AML-193 (cell line): Measurements from ENCODE around the gene RCVRN.
"Not testable (repeated sequence)": the region's sequence is repeated elsewhere in the genome, so short reads cannot be mapped to it uniquely, and the experiment has no call there.

Experiments used
- DNase-seq, 2 experiments: peaks; one replicate each; lab custom pipeline; 2025; lab: John Stamatoyannopoulos, UW

RCVRN gene

DNA sequence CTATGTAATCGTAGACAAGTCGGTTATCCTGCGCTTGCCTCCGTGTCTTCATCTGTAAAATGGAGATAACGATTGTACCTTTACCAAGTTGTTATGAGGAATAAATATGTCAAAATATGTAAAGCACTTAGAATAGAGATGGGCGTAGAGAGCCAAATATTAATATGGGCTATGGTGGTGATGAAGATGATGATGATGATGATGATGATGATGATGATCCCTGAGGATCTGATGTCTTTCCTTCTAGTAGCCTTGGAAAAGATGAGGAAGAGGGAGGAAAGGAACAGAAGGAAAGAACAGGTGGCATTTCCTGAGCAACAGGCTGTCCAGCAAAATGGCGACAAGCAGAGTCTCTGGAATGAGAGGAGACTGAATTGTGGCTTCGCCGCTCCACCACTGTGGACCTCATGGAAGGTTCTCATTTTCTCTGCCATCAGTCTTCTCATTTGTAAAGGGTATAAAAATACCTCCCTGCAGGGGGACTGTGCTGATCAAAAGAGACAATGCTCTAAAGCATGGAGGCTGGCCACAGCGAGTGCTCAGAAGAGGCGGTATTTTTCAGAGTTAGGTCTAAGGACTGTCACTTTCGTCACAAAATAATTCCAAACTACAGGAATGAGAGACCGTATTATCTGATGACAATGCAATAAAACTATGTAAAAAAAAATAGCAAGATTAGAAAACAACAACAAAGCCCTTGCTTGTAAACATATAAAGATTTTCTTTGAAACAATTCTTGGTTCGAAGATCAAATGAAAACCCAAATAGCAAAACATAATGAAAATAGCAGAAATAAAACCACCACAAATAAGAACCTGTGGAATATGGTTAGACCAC is 17.2 kb upstream of the RCVRN start:
- no peak for DNase-seq

DNA sequence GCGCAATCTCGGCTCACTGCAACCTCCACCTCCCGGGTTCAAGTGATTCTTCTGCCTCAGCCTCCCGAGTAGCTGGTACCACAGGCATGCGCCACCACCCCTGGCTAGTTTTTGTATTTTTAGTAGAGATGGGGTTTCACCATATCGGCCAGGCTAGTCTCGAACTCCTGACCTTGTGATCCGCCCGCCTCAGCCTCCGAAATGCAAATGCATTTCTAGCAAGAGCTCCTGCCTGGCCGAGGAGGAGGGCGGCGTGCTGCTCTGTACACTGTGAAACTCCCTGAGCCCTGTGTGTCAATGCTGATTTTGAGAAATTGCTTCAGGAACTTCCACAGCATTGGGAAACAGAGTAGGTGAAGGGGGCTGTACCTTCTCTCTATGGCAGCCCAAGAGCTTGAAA is 16.1 kb upstream of the RCVRN start:
- DNase-seq = not testable (repeated sequence)

DNA sequence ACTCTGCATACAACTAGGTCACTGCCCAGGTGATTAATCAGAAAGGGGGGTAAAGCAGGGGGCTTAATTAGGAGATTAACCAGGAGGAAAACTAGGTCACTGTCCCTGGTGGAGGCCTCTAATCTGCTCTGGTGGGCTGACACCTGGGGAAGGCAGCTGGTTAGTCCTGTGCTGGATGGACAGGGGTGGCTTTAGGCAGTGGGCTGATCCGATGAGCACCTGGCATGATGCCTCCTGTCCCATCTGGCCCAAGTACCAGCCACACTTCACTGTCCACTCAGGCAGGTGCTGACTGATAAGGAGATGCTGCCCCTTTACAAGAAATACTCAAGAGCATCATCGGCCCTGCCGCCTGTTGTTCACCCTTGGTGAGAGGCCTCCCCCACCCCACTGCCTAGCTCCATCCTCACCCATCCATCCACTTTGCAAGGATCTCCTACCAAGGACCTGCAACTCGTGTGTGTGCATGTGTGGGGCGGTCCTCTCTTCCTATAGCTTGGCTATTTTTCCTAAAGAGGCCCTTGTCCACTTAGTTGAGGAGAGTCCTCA is 13.8 kb upstream of the RCVRN start:
- no peak for DNase-seq

DNA sequence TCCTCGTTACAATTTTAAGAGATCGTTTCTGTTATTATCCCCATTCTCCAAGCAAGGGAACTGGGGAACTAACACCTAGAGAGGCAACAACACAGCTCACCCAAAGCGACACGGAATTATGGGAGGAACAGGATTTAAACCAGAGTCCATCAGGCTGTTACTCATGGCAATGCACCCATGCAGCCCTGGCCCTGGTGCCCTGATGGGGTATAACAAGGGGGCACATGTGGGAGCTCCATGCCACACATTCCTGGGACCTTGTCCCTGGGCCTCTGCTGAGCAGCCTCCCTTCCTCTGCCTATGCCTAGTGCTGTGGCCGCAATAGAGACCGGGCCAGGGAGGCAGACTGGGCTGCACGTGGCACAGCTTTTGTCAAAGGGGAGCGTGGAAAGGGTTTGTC is 13.3 kb upstream of the RCVRN start:
- DNase-seq = no peak

DNA sequence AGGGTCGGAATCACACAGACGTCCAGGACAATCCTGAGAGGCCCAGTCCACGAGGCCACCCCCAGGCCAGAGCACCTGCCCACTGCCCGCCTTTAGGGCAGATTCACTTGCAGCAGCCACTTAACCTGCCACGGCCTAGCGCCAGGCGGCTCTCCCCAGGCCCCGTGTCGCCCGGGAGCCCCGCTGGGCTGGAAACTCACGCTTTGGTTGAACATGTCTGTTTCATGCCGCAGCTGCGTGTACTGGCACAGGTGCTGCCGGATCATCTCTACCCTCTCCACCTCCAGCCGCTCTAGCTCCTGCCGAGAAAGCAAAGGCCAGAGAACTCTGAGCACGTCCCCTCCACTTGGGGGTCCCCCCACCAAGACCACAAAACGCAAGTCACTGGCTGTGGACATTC is 12.7 kb upstream of the RCVRN start:
- no peak for DNase-seq

DNA sequence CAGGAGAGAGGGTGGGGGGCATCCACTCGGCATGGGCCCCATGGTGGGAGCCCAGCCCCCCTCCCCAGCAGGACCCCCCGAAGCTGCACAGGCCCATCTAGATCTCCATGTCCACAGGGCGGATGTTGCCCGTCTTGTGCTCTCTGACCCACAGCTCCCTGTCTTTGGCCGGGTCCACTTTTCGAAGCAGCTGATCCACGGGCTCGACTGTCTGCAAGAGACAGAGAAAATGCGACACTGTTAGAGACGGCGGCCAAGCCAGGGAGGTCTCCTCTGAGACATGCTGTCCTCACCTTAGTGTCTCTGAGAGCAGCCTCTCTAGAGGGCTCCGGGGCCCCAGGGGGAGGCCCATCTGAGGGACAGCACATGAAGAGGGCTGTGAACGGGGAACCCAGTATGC is 12.1 kb upstream of the RCVRN start:
- no peak for DNase-seq

DNA sequence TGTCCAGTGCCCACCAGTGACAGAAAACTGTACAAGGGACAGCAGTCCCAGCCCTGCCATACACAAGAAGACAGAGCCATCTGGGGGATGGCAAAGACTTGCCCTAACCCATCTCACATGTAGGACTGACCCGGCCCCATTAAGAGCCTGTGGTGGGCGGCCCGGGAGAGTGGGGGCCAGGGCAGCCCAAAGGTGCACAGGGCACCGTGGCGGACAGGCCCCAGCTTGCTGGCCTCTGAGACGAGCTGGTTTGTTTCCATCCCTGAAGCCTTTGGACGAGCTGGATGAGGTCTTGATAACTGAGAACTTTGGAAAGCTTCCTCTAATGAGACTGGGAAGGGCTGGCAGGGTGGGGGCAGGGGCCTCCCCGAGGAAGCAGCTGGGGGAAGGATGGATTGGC is 11.0 kb upstream of the RCVRN start:
- DNase-seq = no peak

DNA sequence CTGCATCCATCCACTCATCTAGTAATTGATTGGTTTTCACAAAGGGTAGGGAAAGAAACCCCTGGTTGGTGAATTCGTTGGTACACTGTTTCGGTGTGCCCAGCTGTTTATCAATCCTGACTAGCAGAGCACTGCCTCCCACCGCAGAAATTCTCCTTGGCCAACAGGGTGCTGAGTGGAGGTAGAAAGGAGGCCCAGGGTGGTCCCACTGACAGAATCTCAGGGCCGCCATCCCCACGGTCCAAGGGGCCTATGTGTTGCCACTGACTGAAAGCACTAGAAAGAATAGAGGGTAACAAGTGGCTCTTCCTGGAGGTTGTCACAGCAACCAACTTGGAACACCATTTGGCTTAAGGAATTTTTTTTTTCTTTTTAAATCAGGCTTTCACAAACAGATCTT is 8.4 kb upstream of the RCVRN start:
- no peak for DNase-seq

DNA sequence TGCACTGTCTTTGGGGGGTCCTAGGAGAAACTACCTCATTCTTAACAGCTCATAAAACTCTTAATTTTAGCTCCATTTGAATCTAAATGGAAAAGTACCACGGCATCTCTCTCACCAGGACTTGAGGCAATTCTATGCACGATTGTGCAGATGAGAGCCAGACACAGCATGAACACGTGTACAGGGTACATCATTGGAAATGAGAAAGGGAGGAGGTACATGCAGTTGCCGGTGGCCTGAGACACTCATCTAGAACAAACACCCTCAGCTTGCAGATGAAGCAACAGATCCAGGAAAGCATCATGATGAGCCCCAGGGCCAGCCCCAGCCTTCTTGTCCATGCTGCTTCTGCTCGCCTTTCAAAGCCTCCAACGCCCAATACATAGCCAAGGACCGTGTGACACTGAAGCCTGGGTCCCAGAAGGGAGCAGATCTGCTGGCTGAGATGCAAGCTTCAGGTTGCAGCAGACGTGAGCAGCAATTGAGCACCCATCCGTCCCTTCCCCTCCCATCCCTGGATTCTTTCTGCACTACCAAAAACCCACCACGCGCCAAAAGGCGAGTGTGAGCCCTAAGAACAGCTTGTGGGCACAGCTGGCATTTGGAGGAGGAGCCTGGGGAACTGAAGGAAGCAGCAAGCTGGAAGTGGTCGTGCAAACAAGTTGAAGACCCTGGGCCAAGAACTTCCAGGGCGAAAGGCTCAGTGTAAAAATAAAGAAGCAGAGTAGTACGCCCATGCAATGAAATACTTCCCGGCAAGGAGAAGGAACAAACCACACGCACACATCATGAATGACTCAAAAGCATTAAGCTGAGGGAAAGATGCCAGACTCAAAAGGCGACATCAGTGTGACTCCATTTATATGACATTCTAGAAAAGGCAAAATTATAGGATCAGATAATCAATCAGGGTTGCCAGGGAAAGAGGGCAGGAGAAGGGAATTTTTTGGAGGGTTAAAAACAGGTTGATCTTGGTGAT is 7.3 kb upstream of the RCVRN start:
- DNase-seq = no peak

DNA sequence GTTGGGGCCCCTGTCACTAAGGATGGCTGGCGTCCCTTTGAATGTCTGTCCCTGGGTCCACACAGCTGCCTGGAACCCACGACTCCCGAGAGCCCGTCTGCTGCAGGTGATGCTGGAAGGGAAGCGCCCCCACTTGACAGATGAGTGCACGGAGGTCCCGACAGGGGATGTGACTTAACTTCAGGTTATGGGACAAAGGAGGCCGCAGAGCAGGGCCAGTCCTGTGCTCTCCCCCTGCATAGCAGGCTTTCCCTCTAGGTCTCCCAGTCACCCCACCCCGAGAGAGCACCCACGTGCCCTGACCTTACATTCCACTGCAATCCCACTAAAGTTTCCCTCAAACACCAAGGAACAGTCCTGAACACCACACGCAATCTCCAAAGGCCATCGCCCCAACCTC is 6.0 kb upstream of the RCVRN start:
- DNase-seq = no peak

DNA sequence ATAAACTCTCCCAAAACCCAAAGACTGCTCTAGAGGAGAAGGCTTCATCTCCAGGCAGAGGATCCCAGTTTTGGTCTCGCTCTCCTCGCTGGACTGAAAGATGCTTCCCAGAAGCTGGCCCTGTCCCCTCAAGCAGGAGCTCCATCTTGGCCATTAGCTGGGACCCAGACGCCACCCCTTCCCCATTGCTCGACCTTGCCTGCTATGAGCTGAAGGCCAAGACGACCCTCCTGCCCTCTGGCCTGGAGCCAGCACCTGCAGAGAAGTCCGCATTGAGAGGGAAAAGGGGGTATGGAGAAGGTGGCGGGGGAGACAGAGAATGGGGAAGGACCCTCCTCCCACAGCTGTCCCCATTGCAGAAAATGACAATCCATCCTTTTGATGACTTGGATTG is 3.6 kb upstream of the RCVRN start:
- no peak for DNase-seq

DNA sequence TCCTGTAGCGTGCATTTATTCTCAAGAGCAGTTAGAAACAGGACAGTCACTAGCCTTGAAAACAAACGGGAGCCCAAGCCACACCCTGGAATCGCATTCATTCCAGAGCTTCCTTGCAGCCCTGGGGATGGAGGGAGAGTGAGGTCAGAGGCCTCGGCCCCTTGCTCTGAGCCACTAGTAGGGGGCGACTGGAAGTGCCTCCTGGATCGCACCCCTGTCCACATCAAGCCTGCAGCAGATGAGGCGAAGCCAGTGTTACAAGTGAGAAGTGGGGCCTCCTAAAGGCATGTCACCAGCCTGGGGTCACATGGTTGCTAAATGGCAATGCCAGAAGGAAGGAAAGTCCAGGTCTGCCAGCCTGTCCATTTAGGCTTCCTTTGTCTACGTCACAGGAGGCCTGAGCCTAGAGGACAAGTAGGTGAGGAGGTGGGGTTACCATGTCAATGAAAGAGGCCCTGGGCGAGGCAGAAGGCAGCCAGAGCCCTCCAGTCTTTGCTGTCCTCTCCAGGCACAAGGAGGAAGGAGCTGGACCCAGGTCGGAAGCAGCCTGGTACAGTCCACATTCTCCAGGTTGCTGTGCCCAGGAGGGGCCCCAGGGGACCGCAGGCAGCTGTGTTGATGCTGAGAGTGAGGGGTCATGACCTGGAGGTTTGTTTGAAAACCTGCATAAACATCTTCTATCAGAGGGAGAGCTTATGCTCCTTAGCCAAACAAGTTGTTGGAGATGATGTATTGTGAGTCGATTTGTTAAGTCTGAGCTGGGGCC is 3.0 kb upstream of the RCVRN start:
- no peak for DNase-seq

DNA sequence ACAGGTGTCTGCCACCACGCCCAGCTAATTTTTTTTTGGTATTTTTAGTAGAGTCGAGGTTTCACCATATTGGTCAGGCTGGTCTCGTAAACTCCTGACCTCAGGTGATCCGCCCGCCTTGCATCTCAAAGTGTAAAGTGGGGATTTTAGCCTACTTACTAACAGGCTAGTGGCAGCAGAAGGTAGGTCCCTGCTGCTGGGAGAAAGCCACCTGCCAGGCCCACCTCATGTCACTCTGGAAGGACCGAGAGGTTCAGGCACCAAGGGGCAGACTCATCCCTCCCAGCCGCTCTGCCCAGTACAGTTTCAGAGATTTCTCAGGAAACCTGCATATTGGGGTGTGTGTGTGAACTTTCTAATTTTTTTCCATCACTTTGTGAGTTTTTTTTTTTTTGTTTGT is 2.1 kb upstream of the RCVRN start:
- DNase-seq = no peak

DNA sequence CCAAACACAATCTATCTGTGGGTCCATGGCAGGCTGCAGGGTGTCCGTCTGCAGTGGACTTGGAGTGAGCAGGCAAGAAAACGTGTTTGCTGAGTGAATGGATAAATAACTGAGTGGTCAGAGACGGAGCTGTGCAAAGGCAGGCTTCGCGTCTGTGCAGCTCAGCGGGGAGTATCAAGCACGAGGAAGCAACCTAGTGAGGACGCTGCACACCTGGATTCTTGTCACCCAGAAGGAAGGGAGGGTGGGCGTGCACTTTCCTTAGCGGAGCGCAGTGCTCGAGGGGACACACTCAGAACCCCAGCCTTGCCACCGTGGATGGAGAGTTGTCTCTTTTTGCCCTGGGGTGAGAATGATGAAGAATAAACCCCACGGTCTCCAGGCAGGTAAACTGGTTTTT is 1.5 kb upstream of the RCVRN start:
- no peak for DNase-seq

DNA sequence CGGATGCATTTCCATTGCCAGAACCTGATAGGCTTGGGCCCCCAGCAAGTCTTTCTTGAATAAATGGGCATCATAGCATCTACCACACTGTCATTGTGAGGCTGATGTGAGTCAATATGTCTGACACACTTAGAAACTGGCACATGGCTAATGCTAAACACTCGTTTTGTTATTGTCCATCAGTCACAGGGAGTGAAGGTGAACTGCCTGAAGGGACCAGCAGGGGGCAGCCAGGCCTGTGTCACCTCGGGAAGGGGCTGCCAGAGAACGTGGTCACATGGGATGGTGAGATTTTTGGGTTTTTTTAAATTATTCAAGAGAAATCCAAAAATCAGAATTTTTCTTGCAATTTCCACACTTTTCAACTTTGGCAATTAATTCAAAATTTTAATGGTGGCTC is 831 bp upstream of the RCVRN start:
- DNase-seq = peak; percentile 7

DNA sequence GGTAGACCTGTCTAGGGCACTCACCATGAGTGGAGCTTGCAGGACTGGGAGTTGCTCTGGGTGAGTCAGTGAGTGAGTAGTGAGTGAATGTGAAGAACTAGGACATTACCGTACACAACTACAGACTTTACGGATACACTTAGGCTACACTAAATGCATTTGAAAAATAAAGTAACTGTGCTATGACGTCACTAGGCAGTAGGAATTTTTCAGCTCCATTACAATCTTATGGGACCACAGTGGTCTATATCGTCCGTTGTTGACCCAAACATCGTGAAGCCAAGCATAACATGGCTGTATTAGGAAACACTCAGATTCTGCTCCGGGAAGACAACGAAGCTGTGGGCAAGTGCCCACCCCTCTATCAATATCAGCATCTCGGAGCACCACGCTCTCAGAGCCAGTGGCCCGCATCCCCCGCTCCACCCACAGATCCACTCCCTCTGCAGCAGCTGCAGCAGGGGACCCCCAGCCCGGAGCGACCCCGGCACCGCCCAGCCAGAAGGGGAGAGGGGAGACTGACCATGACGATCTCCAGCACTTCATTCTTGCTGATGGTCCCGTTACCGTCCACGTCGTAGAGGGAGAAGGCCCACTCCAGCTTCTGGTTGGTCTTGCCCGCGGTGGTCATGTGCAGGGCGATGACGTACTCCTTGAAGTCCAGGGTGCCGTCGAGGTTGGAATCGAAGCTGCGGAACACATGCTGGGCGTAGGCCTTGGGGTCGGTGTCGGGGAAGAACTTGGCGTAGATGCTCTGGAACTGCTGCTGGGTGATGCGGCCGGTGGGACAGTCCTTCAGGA is 594 bp downstream of the RCVRN start:
- DNase-seq = no peak

DNA sequence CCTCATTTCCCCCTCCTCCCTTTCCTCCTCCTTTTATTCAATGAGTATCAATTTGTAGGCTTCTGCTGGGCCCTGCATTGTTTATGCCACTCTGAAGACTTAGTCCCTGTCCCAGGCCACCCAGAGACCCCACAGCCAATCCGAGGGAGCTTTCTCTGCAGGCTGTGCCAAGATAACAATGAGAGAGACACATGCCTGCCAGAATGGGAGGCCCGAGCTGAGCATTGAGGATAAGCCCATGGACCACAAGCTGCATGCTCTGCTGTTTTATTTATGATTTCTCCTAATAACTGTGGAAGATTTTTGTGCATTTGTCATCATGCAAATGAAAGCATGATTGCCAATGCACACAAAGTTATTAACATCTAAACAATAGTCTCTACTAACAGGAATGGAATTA is 3.0 kb downstream of the RCVRN start:
- no peak for DNase-seq

DNA sequence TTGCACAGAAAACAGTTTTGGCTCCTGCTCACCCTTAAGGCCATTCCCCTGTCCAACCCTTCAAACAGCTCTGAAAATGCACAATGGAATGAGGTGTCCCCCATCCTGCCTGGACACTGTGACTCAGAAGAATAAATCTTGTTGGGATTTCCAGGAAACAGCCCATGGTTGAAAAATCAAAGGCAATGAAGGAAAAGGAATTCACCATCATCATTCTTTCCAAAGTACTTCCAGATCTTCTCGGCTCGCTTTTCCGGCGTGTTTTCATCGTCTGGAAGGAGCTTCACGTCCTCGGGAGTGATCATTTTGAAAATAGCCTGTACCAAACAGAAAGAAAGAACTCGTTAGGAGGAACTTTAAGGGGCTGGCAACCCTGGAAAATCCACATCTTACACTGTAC is 4.3 kb downstream of the RCVRN start:
- no peak for DNase-seq

DNA sequence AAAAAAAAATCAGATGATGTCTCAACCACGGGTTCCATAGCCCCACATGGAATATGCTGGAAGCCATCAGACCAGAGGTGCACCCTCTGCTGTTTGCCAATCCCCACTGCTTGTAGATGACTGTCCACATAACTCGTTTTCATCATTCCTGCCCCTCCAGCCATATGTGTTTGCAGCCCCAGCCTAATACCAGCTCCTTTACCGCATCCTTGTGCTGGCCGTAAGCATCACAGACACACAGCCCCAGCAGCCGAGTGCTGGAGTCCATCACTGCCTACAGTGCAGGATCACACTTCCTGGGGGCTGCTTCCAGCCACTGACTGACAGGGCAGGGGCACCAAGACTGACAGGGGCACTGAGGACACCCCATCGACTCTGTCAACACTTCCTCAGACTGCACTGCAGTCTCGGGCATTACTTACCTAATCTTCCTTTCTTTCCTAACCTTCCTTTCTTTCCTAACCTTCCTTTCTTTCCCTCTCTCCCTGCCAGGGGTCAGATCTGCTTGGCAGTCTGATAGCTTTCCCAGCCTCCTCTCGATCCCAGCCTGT is 5.0 kb downstream of the RCVRN start:
- DNase-seq = no peak

DNA sequence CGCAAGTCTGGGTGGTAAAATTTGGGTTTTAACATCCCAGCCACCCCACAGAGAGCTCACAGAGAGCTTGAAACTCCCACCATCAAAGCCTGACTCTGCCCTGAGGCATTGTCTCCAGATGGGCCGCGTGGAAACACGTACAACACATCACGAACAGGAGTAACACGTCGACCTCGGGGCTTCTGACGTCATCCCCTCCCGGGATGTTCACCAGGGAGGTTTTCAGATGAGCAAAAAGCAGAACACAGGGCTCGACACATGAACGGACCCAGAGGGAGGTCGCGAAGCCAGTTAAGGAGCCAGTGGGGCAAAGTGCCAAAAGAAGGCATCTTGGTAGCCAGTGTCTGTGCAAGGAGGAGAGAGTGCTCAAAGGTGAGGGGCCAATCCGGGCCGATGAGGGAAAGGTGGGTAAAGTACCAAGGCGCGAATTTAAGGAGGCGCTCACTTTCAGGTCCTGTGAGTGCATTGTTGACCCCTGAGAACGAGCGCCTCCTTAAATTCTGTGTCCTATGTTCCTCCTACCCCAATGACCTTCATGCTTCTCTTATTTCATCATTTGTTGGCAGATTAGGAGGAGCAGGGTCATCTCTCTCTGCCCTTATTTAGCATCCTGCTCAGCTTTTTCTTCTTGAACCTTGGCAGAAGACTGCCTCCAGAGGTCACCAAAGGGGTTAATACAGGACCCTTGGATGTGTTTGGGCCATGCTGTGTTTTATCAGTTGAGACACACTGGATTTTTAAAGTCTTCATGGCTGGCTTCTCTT is 5.6 kb downstream of the RCVRN start:
- DNase-seq = no peak
